ENCODE data around the gene OR6K6.

The OR6K6 gene

GRCh38 chr1:158754420-158754819 is at the start of gene OR6K6:
TSS of gene OR6K6 (plus strand) at chr1:158754720. CDS start at chr1:158754888, 168 bp downstream.
- DNase-seq: no peak

- DNase-seq: no peak
Measured at GRCh38 chr1:158706096-158706495, 48.4 kb upstream of the OR6K6 start.

- no peak for DNase-seq
Measured at GRCh38 chr1:158711098-158711497, 43.4 kb upstream of the OR6K6 start.

GRCh38 chr1:158714754-158715153 is 39.8 kb upstream of the OR6K6 start:
- DNase-seq: no peak

- no peak for DNase-seq
Measured at GRCh38 chr1:158716335-158716734, 38.2 kb upstream of the OR6K6 start.

- no peak for DNase-seq
Measured at GRCh38 chr1:158717344-158717743, 37.2 kb upstream of the OR6K6 start.

GRCh38 chr1:158719664-158720063 is 34.9 kb upstream of the OR6K6 start:
- no peak for DNase-seq

GRCh38 chr1:158720620-158721019 is 33.9 kb upstream of the OR6K6 start, which contains the start of gene OR6K3:
TSS of gene OR6K3 (minus strand) at chr1:158720720. CDS start at chr1:158718115, 2,605 bp downstream.
- no peak for DNase-seq

- DNase-seq: no peak
Measured at GRCh38 chr1:158724442-158724841, 30.1 kb upstream of the OR6K6 start.

GRCh38 chr1:158728510-158729225 is 25.9 kb upstream of the OR6K6 start:
- DNase-seq: no peak

GRCh38 chr1:158730453-158730852 is 24.1 kb upstream of the OR6K6 start:
- DNase-seq: no peak

- no peak for DNase-seq
Measured at GRCh38 chr1:158731707-158732106, 22.8 kb upstream of the OR6K6 start.

GRCh38 chr1:158732524-158732923 is 22.0 kb upstream of the OR6K6 start:
- no peak for DNase-seq

GRCh38 chr1:158735848-158736247 is 18.7 kb upstream of the OR6K6 start:
- DNase-seq: no peak

- no peak for DNase-seq
Measured at GRCh38 chr1:158752155-158752712, 2.3 kb upstream of the OR6K6 start.

- DNase-seq: no peak
Measured at GRCh38 chr1:158771950-158772866, 17.7 kb downstream of the OR6K6 start, which contains the start of gene OR6N1. TSS of gene OR6N1 (minus strand) at chr1:158772195. CDS start at chr1:158766682, 5,513 bp downstream.

GRCh38 chr1:158781104-158781503 is 26.6 kb downstream of the OR6K6 start, which contains the start of gene OR6N2:
TSS of gene OR6N2 (minus strand) at chr1:158781204. CDS start at chr1:158777635, 3,569 bp downstream.
- no peak for DNase-seq

- DNase-seq: no peak
Measured at GRCh38 chr1:158793604-158794003, 39.1 kb downstream of the OR6K6 start.

- DNase-seq: no peak
Measured at GRCh38 chr1:158794247-158794646, 39.7 kb downstream of the OR6K6 start.

- no peak for DNase-seq
Measured at GRCh38 chr1:158798531-158798930, 44.0 kb downstream of the OR6K6 start.

- DNase-seq: no peak
Measured at GRCh38 chr1:158799689-158800088, 45.2 kb downstream of the OR6K6 start.

GRCh38 chr1:158800526-158800925 is 46.0 kb downstream of the OR6K6 start:
- no peak for DNase-seq

- DNase-seq: no peak
Measured at GRCh38 chr1:158801396-158801795, 46.9 kb downstream of the OR6K6 start.
